ENCODE data around the gene FHAD1. TPM values are rescaled to one million over a fixed set of nuclear protein-coding genes. Genes with fewer than 3 reads are reported as not detected.

Gene FHAD1
- total RNA-seq, 1 donor from 2014 or later = not detected

- TF ChIP-seq CTCF (IDR thresholded peaks at IDR 0.05; ENCODE audit: insufficient read depth, low read length, severe bottlenecking) = no peak
- H3K36me3 ChIP-seq (ENCODE audit: control insufficient read depth, insufficient read depth, low read length) = no peaks in the 10 kb centered on the region
- DNase-seq (ENCODE audit: low read depth) (no peak), FAIRE-seq (no peak)
- no peaks in the 10 kb centered on the region for H3K27me3 ChIP-seq (ENCODE audit: control insufficient read depth, insufficient read depth, low read length)
- no peak overlapping the region for H3K4me3 ChIP-seq (ENCODE audit: low read depth, low read length)
These were observed 21.6 kb upstream of the FHAD1 start for GRCh38 chr1:15225461-15225860.

GRCh38 chr1:15226388-15227255 lies 20.4 kb upstream of the FHAD1 start:
- DNase-seq (ENCODE audit: low read depth) (no peak), FAIRE-seq (peak; percentile 32)
- H3K4me3 ChIP-seq (ENCODE audit: low read depth, low read length) = no peak overlapping the region
- no peaks in the 10 kb centered on the region for H3K36me3 ChIP-seq (ENCODE audit: control insufficient read depth, insufficient read depth, low read length)
- H3K27me3 ChIP-seq (ENCODE audit: control insufficient read depth, insufficient read depth, low read length) = no peaks in the 10 kb centered on the region
- no peak for TF ChIP-seq CTCF (IDR thresholded peaks at IDR 0.05; ENCODE audit: insufficient read depth, low read length, severe bottlenecking)

- no peak overlapping the region for H3K4me3 ChIP-seq (ENCODE audit: low read depth, low read length)
- TF ChIP-seq CTCF (IDR thresholded peaks at IDR 0.05; ENCODE audit: insufficient read depth, low read length, severe bottlenecking) = no peak
- H3K27me3 ChIP-seq (ENCODE audit: control insufficient read depth, insufficient read depth, low read length) = no peaks in the 10 kb centered on the region
- no peak for DNase-seq (ENCODE audit: low read depth)
- H3K36me3 ChIP-seq (ENCODE audit: control insufficient read depth, insufficient read depth, low read length) = no peaks in the 10 kb centered on the region
- no peak for FAIRE-seq
These were observed 17.3 kb upstream of the FHAD1 start for GRCh38 chr1:15229707-15230131.

GRCh38 chr1:15231714-15232201 lies 15.3 kb upstream of the FHAD1 start:
- Histone ChIP-seq H3K4me3 (ENCODE audit: low read depth, low read length) (no peak overlapping the region), H3K27me3 (ENCODE audit: control insufficient read depth, insufficient read depth, low read length) (no peaks in the 10 kb centered on the region), H3K36me3 (ENCODE audit: control insufficient read depth, insufficient read depth, low read length) (no peaks in the 10 kb centered on the region)
- FAIRE-seq = no peak
- no peak for TF ChIP-seq CTCF (IDR thresholded peaks at IDR 0.05; ENCODE audit: insufficient read depth, low read length, severe bottlenecking)
- no peak for DNase-seq (ENCODE audit: low read depth)

GRCh38 chr1:15233689-15234088 lies 13.3 kb upstream of the FHAD1 start:
- H3K4me3 ChIP-seq (ENCODE audit: low read depth, low read length) = no peak overlapping the region
- H3K27me3 ChIP-seq (ENCODE audit: control insufficient read depth, insufficient read depth, low read length) = no peaks in the 10 kb centered on the region
- H3K36me3 ChIP-seq (ENCODE audit: control insufficient read depth, insufficient read depth, low read length) = no peaks in the 10 kb centered on the region
- no peak for TF ChIP-seq CTCF (IDR thresholded peaks at IDR 0.05; ENCODE audit: insufficient read depth, low read length, severe bottlenecking)
- FAIRE-seq (no peak), DNase-seq (ENCODE audit: low read depth) (no peak)

All from bronchial epithelial cell (primary cell).